Breast epithelium (tissue), 3 donors: Measurements from ENCODE around the gene PRSS33.

ENCODE experiments used
- POLR2AphosphoS5 ChIP-seq, 3 donors: sonication (generic); formaldehyde crosslinking; IDR thresholded peaks; one replicate each; pipeline ENCODE4 v1.6.1; 2017; ENCODE audit warnings: antibody characterized with exemption in 3 of 3
- TF ChIP-seq, protein P1 (sequence below), 3 donors: fragments of 450-650 bp; IDR thresholded peaks; one replicate each; pipeline ENCODE4 v1.5.1; 2016 to 2017; ENCODE audit warnings: antibody characterized with exemption in 3 of 3, mild to moderate bottlenecking in 3 of 3, moderate library complexity in 3 of 3

DNA sequence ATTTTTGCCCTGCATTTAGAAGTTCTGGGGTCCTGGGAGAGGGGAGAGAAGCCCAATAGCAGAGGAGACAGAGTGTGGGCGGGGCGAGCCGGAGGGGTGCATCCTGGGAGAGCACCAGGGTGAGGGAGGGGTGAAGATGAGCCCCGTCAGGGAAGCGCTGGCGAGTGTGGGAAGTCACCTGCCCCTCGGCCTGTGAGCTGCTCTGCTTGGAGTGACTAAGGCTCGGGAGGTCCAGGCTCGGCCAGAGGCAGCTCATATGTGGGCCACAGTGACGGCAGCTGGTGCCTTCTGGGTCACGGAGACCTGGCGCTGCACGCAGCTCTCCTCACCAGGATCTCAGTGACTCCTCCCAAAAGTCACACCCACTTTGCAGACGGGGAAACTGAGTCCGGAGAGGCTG is 43.8 kb upstream of the PRSS33 start:
- TF ChIP-seq, protein P1, sequence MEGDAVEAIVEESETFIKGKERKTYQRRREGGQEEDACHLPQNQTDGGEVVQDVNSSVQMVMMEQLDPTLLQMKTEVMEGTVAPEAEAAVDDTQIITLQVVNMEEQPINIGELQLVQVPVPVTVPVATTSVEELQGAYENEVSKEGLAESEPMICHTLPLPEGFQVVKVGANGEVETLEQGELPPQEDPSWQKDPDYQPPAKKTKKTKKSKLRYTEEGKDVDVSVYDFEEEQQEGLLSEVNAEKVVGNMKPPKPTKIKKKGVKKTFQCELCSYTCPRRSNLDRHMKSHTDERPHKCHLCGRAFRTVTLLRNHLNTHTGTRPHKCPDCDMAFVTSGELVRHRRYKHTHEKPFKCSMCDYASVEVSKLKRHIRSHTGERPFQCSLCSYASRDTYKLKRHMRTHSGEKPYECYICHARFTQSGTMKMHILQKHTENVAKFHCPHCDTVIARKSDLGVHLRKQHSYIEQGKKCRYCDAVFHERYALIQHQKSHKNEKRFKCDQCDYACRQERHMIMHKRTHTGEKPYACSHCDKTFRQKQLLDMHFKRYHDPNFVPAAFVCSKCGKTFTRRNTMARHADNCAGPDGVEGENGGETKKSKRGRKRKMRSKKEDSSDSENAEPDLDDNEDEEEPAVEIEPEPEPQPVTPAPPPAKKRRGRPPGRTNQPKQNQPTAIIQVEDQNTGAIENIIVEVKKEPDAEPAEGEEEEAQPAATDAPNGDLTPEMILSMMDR (IDR thresholded peaks at IDR 0.05): no peak
- no peak for TF ChIP-seq POLR2AphosphoS5 (IDR thresholded peaks at IDR 0.05)
